IPS DF 4.7 (cell line): ENCODE results near the gene TMEM25.
"Not testable (repeated sequence)": the region's sequence is repeated elsewhere in the genome, so short reads cannot be mapped to it uniquely, and the experiment has no call there.

Source experiments
- DNase-seq: peaks from one replicate; pipeline ENCODE4 v3.0.0-alpha.2; 2013; ENCODE audit warnings: low spot score; ENCODE audit errors: extremely low read depth

Gene TMEM25

GRCh38 chr11:118530683-118531596 is at the start of gene TMEM25:
TMEM25 (plus strand) TSS chr11:118531192; CDS start chr11:118531802, 610 bp downstream.
- DNase-seq = no peak

- DNase-seq = not testable (repeated sequence)
These were observed 49.8 kb upstream of the TMEM25 start for GRCh38 chr11:118481238-118481637.

- DNase-seq = no peak
These were observed 46.6 kb upstream of the TMEM25 start for GRCh38 chr11:118484405-118484804.

- DNase-seq = no peak
These were observed 45.7 kb upstream of the TMEM25 start for GRCh38 chr11:118485273-118485672.

GRCh38 chr11:118488480-118489109 is 42.4 kb upstream of the TMEM25 start:
- peak; percentile 56 for DNase-seq

- DNase-seq = no peak
These were observed 40.0 kb upstream of the TMEM25 start for GRCh38 chr11:118491041-118491440.

- DNase-seq = no peak
These were observed 33.2 kb upstream of the TMEM25 start for GRCh38 chr11:118497831-118498230.

- no peak for DNase-seq
These were observed 27.8 kb upstream of the TMEM25 start for GRCh38 chr11:118503216-118503615.

GRCh38 chr11:118511601-118512000 is 19.4 kb upstream of the TMEM25 start:
- no peak for DNase-seq

GRCh38 chr11:118514103-118514502 is 16.9 kb upstream of the TMEM25 start:
- DNase-seq = no peak

GRCh38 chr11:118519549-118519948 is 11.4 kb upstream of the TMEM25 start:
- DNase-seq = no peak

- DNase-seq = no peak
These were observed 9.1 kb upstream of the TMEM25 start for GRCh38 chr11:118521892-118522311.

- DNase-seq = no peak
These were observed 8.4 kb upstream of the TMEM25 start for GRCh38 chr11:118522571-118523072.

GRCh38 chr11:118524356-118524755 is 6.6 kb upstream of the TMEM25 start:
- no peak for DNase-seq

GRCh38 chr11:118524757-118525470 is 6.1 kb upstream of the TMEM25 start:
- no peak for DNase-seq

GRCh38 chr11:118526688-118527087 is 4.3 kb upstream of the TMEM25 start:
- no peak for DNase-seq

GRCh38 chr11:118527109-118527508 is 3.9 kb upstream of the TMEM25 start, which contains the start of gene TTC36:
TTC36 (plus strand) TSS chr11:118527474; CDS start chr11:118527495, 21 bp downstream.
- no peak for DNase-seq

- DNase-seq = no peak
These were observed 2.5 kb upstream of the TMEM25 start for GRCh38 chr11:118528511-118528910.

- DNase-seq = no peak
These were observed 1.3 kb upstream of the TMEM25 start for GRCh38 chr11:118529584-118530175.

GRCh38 chr11:118530180-118530682 is 761 bp upstream of the TMEM25 start:
- no peak for DNase-seq

GRCh38 chr11:118531597-118532084 is 649 bp downstream of the TMEM25 start:
- no peak for DNase-seq
